ENCODE results near the gene NXPE1.

DNA sequence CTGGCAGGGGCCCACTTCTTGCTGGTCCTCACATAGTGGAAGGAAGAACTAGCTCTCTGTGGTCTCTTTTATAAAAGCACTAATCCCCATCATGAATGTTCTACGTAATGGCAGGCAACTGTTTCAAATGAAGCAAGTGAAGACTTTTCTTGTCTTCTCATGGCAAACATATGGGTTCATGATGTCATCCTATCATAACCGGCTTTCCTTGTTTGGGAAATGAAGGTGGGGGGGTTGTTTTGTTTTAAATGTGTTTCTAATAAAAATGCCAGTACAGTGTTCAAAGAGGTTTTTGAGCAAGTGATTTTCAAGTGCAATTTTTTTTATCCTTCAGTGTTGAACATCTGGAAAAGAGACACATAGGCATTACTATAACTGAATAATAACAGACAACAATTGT is 87.0 kb downstream of the NXPE1 start:
- TF ChIP-seq, protein P1, sequence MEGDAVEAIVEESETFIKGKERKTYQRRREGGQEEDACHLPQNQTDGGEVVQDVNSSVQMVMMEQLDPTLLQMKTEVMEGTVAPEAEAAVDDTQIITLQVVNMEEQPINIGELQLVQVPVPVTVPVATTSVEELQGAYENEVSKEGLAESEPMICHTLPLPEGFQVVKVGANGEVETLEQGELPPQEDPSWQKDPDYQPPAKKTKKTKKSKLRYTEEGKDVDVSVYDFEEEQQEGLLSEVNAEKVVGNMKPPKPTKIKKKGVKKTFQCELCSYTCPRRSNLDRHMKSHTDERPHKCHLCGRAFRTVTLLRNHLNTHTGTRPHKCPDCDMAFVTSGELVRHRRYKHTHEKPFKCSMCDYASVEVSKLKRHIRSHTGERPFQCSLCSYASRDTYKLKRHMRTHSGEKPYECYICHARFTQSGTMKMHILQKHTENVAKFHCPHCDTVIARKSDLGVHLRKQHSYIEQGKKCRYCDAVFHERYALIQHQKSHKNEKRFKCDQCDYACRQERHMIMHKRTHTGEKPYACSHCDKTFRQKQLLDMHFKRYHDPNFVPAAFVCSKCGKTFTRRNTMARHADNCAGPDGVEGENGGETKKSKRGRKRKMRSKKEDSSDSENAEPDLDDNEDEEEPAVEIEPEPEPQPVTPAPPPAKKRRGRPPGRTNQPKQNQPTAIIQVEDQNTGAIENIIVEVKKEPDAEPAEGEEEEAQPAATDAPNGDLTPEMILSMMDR (IDR thresholded peaks at IDR 0.05; ENCODE audit: insufficient read depth, low read length), result no peak
- TF ChIP-seq, protein P2, sequence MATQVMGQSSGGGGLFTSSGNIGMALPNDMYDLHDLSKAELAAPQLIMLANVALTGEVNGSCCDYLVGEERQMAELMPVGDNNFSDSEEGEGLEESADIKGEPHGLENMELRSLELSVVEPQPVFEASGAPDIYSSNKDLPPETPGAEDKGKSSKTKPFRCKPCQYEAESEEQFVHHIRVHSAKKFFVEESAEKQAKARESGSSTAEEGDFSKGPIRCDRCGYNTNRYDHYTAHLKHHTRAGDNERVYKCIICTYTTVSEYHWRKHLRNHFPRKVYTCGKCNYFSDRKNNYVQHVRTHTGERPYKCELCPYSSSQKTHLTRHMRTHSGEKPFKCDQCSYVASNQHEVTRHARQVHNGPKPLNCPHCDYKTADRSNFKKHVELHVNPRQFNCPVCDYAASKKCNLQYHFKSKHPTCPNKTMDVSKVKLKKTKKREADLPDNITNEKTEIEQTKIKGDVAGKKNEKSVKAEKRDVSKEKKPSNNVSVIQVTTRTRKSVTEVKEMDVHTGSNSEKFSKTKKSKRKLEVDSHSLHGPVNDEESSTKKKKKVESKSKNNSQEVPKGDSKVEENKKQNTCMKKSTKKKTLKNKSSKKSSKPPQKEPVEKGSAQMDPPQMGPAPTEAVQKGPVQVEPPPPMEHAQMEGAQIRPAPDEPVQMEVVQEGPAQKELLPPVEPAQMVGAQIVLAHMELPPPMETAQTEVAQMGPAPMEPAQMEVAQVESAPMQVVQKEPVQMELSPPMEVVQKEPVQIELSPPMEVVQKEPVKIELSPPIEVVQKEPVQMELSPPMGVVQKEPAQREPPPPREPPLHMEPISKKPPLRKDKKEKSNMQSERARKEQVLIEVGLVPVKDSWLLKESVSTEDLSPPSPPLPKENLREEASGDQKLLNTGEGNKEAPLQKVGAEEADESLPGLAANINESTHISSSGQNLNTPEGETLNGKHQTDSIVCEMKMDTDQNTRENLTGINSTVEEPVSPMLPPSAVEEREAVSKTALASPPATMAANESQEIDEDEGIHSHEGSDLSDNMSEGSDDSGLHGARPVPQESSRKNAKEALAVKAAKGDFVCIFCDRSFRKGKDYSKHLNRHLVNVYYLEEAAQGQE (IDR thresholded peaks at IDR 0.05; ENCODE audit: insufficient replicate concordance, low read depth), result no peak
- TF ChIP-seq POLR2AphosphoS5 (IDR thresholded peaks at IDR 0.05; ENCODE audit: low read depth) (no peak), SPI1 (IDR thresholded peaks at IDR 0.05; ENCODE audit: borderline replicate concordance, low read depth) (no peak), GABPA (IDR thresholded peaks at IDR 0.05; ENCODE audit: low read depth) (no peak)

All from HL-60 (cell line).